Smooth muscle cell of bladder (primary cell): ENCODE measurements around the gene GPX8. TPM values are rescaled to one million over a fixed set of nuclear protein-coding genes. Genes with fewer than 3 reads are reported as not detected.

Experiments
- total RNA-seq: library from RNA; depleted of rRNA; stranded (reverse); fragments of >200 nt; gene quantifications from 2 replicates; pipeline ENCODE4 v1.2.3, GENCODE V29; 2014

The GPX8 gene
- 105 and 131 TPM in 2 replicates for total RNA-seq

GRCh38 chr5:55159763-55160492, at the start of gene GPX8:
TSS of gene GPX8 (plus strand) at chr5:55160171. CDS start at chr5:55160193, 22 bp downstream.

GRCh38 chr5:55172937-55173686, 13.1 kb downstream of the GPX8 start, which contains the start of gene CDC20B:
TSS of gene CDC20B (minus strand) at chr5:55173177. CDS start at chr5:55173000, 177 bp downstream.

Other genes with a start within 250 kb of the GPX8 start
- gene ESM1, start 174.6 kb upstream of the GPX8 start, total RNA-seq: 0.57 and 3.3 TPM in 2 replicates
- gene GZMK, start 135.9 kb upstream of the GPX8 start, total RNA-seq: not detected in 2 replicates
- gene GZMA, start 57.5 kb upstream of the GPX8 start, total RNA-seq: not detected in 2 replicates
- gene CDC20B, start 13.0 kb downstream of the GPX8 start, total RNA-seq: under 0.01 TPM in 1 of 2 replicates, not detected in the other
- gene MCIDAS, start 67.1 kb downstream of the GPX8 start, total RNA-seq: not detected in 2 replicates
- not detected in 2 replicates for gene CCNO, start 73.4 kb downstream of the GPX8 start, total RNA-seq
- 28.7 and 33.7 TPM in 2 replicates for gene DHX29, start 147.5 kb downstream of the GPX8 start, total RNA-seq
- gene MTREX, start 147.8 kb downstream of the GPX8 start, total RNA-seq: 71.0 and 88.0 TPM in 2 replicates